Fibroblast of pulmonary artery (primary cell): ENCODE measurements around the gene N4BP3.
"Not testable (repeated sequence)": the region's sequence is repeated elsewhere in the genome, so short reads cannot be mapped to it uniquely, and the experiment has no call there.

Source experiments
- DNase-seq: peaks from one replicate; pipeline ENCODE4 v3.0.0-alpha.2; 2010; ENCODE audit warnings: low read depth
- H3K4me3 ChIP-seq: replicated peaks from 2 replicates; pipeline ENCODE4 v1.5.1; 2011; ENCODE audit warnings: low read depth, mild to moderate bottlenecking, control low read depth, low read length, moderate library complexity
- TF ChIP-seq, protein P1 (sequence below): IDR thresholded peaks from 2 replicates; pipeline ENCODE4 v1.5.1; 2011; ENCODE audit warnings: mild to moderate bottlenecking, control low read depth, low read length, inconsistent platforms; ENCODE audit errors: missing control alignments

N4BP3 gene

GRCh38 chr5:178129296-178129695 lies 16.0 kb downstream of the N4BP3 start:
- TF ChIP-seq, protein P1, sequence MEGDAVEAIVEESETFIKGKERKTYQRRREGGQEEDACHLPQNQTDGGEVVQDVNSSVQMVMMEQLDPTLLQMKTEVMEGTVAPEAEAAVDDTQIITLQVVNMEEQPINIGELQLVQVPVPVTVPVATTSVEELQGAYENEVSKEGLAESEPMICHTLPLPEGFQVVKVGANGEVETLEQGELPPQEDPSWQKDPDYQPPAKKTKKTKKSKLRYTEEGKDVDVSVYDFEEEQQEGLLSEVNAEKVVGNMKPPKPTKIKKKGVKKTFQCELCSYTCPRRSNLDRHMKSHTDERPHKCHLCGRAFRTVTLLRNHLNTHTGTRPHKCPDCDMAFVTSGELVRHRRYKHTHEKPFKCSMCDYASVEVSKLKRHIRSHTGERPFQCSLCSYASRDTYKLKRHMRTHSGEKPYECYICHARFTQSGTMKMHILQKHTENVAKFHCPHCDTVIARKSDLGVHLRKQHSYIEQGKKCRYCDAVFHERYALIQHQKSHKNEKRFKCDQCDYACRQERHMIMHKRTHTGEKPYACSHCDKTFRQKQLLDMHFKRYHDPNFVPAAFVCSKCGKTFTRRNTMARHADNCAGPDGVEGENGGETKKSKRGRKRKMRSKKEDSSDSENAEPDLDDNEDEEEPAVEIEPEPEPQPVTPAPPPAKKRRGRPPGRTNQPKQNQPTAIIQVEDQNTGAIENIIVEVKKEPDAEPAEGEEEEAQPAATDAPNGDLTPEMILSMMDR, result no peak
- no peak for DNase-seq
- no peak overlapping the region for H3K4me3 ChIP-seq

- not testable (repeated sequence) for DNase-seq
Observed at GRCh38 chr5:178130234-178130575, 16.9 kb downstream of the N4BP3 start.

GRCh38 chr5:178130576-178131445 lies 17.5 kb downstream of the N4BP3 start, which contains the start of gene RMND5B:
Gene RMND5B (plus strand): TSS chr5:178131014. CDS start chr5:178138120, 7,106 bp downstream.
- peak within 1 kb of the TSS; percentile 79 for H3K4me3 ChIP-seq
- peak; percentile 69 for DNase-seq
- TF ChIP-seq, protein P1, result no peak

More at GRCh38 chr5:178130234-178130575, 16.9 kb downstream of the N4BP3 start:
- peak overlapping the region; percentile 79 for H3K4me3 ChIP-seq

GRCh38 chr5:178131446-178131996 lies 18.2 kb downstream of the N4BP3 start:
- TF ChIP-seq, protein P1, result no peak
- peak overlapping the region; percentile 79 for H3K4me3 ChIP-seq
- no peak for DNase-seq

- DNase-seq, result no peak
- H3K4me3 ChIP-seq, result no peak overlapping the region
- TF ChIP-seq, protein P1, result no peak
Observed at GRCh38 chr5:178136990-178137389, 23.7 kb downstream of the N4BP3 start.

DNA sequence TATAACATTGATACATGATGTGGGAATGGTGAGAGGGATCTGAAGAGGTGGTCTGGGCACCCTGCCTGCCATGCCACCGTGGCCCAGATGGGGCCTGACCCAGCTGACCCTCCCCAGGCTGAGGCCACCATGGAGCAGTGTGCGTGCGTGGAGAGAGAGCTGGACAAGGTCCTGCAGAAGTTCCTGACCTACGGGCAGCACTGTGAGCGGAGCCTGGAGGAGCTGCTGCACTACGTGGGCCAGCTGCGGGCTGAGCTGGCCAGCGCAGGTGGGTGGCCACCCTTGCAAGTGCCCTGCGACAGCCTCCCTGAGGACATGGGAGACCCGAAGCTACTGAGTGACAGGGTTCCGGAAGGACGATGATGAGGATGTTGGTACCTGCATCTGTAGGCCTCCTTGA lies 24.7 kb downstream of the N4BP3 start:
- no peak overlapping the region for H3K4me3 ChIP-seq
- TF ChIP-seq, protein P1, result no peak
- DNase-seq, result no peak

DNA sequence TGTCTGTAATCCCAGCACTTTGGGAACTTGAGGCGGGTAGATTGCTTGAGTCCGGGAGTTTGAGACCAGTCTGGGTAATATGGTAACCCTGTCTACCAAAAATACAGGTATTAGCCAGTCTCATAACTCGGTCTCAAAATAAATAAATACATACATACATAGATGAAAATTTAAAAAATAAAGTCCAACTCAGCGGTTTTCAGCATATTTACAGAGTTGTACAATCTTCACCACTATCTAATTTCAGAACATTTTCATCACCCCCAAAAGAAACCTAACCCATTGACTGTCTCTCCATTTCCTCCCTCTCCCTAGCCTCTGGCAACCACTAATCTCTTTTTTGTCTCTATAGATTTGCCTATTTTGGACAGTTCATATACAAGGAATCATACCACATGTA lies 28.2 kb downstream of the N4BP3 start:
- DNase-seq, result no peak
- H3K4me3 ChIP-seq, result no peak overlapping the region
- TF ChIP-seq, protein P1, result no peak
